ENCODE measurements around the gene PSME1. TPM values are rescaled to one million over a fixed set of nuclear protein-coding genes. Genes with fewer than 3 reads are reported as not detected.

Gene PSME1
- polyA plus RNA-seq, 2 of the 4 experiments (the other 2 are of a cell fraction), result 83.6 to 124 TPM

- no peak for FAIRE-seq
These were observed 912 bp downstream of the PSME1 start for GRCh38 chr14:24136684-24137528.

More at GRCh38 chr14:24136684-24137528, 912 bp downstream of the PSME1 start:
- Histone ChIP-seq H3K4me1 (peaks cover 32% of the 10 kb centered on the region), H3K9me3 (no peaks in the 10 kb centered on the region), H3K4me3 (peak overlapping the region; percentile 88), H3K4me2 (peak overlapping the region; percentile 98), H3K27ac (peak overlapping the region; percentile 96 to 98)
- WGBS (ENCODE audit: missing lambda C conversion rate), result 50% methylated on average over 13 of the region's 13 CpGs
- TF ChIP-seq JUN (IDR thresholded peaks at IDR 0.05) (no peak), NFE2L2 (conservative IDR thresholded peaks at IDR 0.05; ENCODE audit: low read length) (no peak), RCOR1 (IDR thresholded peaks at IDR 0.05; ENCODE audit: low read depth, low read length) (no peak), USF2 (IDR thresholded peaks at IDR 0.05) (no peak), ZSCAN20 (CRISPR knock-in tag; IDR thresholded peaks at IDR 0.05) (no peak), CBX2 (IDR thresholded peaks at IDR 0.05; ENCODE audit: borderline replicate concordance, low read depth) (no peak), KDM1A (IDR thresholded peaks at IDR 0.05; ENCODE audit: low read depth) (no peak), REST (IDR thresholded peaks at IDR 0.05) (no peak), PHF8 (IDR thresholded peaks at IDR 0.05; ENCODE audit: borderline replicate concordance, low read depth) (no peak), FOXS1 (CRISPR knock-in tag; IDR thresholded peaks at IDR 0.05) (no peak), SMC3 (IDR thresholded peaks at IDR 0.05) (no peak), ELK1 (IDR thresholded peaks at IDR 0.05; ENCODE audit: low read depth, low read length) (no peak), PBX3 (IDR thresholded peaks at IDR 0.05) (no peak), HDAC2 (IDR thresholded peaks at IDR 0.05) (no peak), MAFK (IDR thresholded peaks at IDR 0.05; ENCODE audit: partially characterized antibody) (no peak), ESRRA (IDR thresholded peaks at IDR 0.05; ENCODE audit: borderline replicate concordance, low read length) (no peak), CHD2 (IDR thresholded peaks at IDR 0.05; ENCODE audit: low read length, partially characterized antibody) (no peak), RNF2 (IDR thresholded peaks at IDR 0.05; ENCODE audit: borderline replicate concordance, low read depth) (no peak)
- CTCF ChIA-PET, result interaction anchor here (0.7 to 5.4 kb wide), 12 partner anchors 9 to 83 kb away, joined by 3 to 47 read pairs (median 4); partner anchors contain the start of genes DCAF11, IRF9, NRL and RNF31
- POLR2A ChIA-PET, result interaction anchor here (0.6 to 5.2 kb wide), 5 partner anchors 16 to 77 kb away, joined by 3 to 48 read pairs (median 7); partner anchors contain the start of genes CHMP4A, DCAF11 and NRL
- ATAC-seq (no peak), DNase-seq (ENCODE audit: low read depth in 1 of 2, low spot score in 1 of 2) (no peak)

All from A549 (cell line).